Stimulated activated CD4-positive, alpha-beta T cell treated with anti-CD3 and anti-CD28 coated beads, Interleukin-12 subunit alpha, Interleukin-12 subunit beta, amount 100 ng/mL, for 4 hours (primary cell): ENCODE results near the gene DQX1.
A peak's percentile ranks its signal among the peaks of the same experiment; 100 is the strongest.
"Not testable (repeated sequence)": the region's sequence is repeated elsewhere in the genome, so short reads cannot be mapped to it uniquely, and the experiment has no call there.

Source experiments
- DNase-seq: peaks from one replicate; pipeline ENCODE4 v3.0.0-alpha.2; 2020

The DQX1 gene

GRCh38 chr2:74525717-74526648 is at the start of gene DQX1:
Gene DQX1 (minus strand): TSS chr2:74526231. CDS start chr2:74525729, 502 bp downstream.
- no peak for DNase-seq

- DNase-seq = no peak
Observed at GRCh38 chr2:74575320-74575719, 49.3 kb upstream of the DQX1 start.

- DNase-seq = no peak
Observed at GRCh38 chr2:74573747-74574562, 47.9 kb upstream of the DQX1 start.

GRCh38 chr2:74572178-74572925 is 46.3 kb upstream of the DQX1 start:
- no peak for DNase-seq

- no peak for DNase-seq
Observed at GRCh38 chr2:74571058-74571457, 45.0 kb upstream of the DQX1 start.

GRCh38 chr2:74569686-74570085 is 43.7 kb upstream of the DQX1 start:
- DNase-seq = no peak

GRCh38 chr2:74567881-74568280 is 41.9 kb upstream of the DQX1 start:
- DNase-seq = no peak

GRCh38 chr2:74566754-74567085 is 40.7 kb upstream of the DQX1 start:
- no peak for DNase-seq

- no peak for DNase-seq
Observed at GRCh38 chr2:74566076-74566753, 40.2 kb upstream of the DQX1 start.

GRCh38 chr2:74564222-74564621 is 38.2 kb upstream of the DQX1 start:
- DNase-seq = no peak

GRCh38 chr2:74562126-74562775 is 36.2 kb upstream of the DQX1 start:
- DNase-seq = no peak

- DNase-seq = not testable (repeated sequence)
Observed at GRCh38 chr2:74561022-74561421, 35.0 kb upstream of the DQX1 start.

- no peak for DNase-seq
Observed at GRCh38 chr2:74560591-74560990, 34.6 kb upstream of the DQX1 start.

GRCh38 chr2:74559912-74560311 is 33.9 kb upstream of the DQX1 start:
- DNase-seq = no peak

- DNase-seq = no peak
Observed at GRCh38 chr2:74558284-74559230, 32.5 kb upstream of the DQX1 start.

GRCh38 chr2:74556831-74557370 is 30.9 kb upstream of the DQX1 start:
- DNase-seq = no peak

- DNase-seq = no peak
Observed at GRCh38 chr2:74556159-74556558, 30.1 kb upstream of the DQX1 start.

GRCh38 chr2:74555610-74556103 is 29.6 kb upstream of the DQX1 start:
- DNase-seq = no peak

- DNase-seq = peak; percentile 39
Observed at GRCh38 chr2:74554820-74555531, 28.9 kb upstream of the DQX1 start.
